Neural progenitor cell (in vitro differentiated cells): Measurements from ENCODE around the gene NDUFV1. TPM values are rescaled to one million over a fixed set of nuclear protein-coding genes. Genes with fewer than 3 reads are reported as not detected.

Experiments
- DNase-seq: peaks from one replicate; pipeline ENCODE4 v3.0.0-alpha.2; 2016; ENCODE audit warnings: low spot score
- H2AFZ ChIP-seq: fragments of 200-600 bp; sonication (generic); replicated peaks from 2 replicates; pipeline ENCODE4 v1.6.1; 2016; ENCODE audit warnings: antibody characterized with exemption
- H3F3A ChIP-seq: fragments of 200-600 bp; sonication (generic); 2 replicates; pipeline ENCODE4 v1.6.1; 2016; ENCODE audit warnings: antibody characterized with exemption, low read depth
- H3K27ac ChIP-seq: fragments of 200-600 bp; sonication (generic); 2 replicates; pipeline ENCODE4 v1.5.1; 2016; ENCODE audit warnings: mild to moderate bottlenecking
- H3K27me3 ChIP-seq: fragments of 200-600 bp; sonication (generic); 2 replicates; pipeline ENCODE4 v1.6.1; 2016; ENCODE audit warnings: mild to moderate bottlenecking, moderate library complexity
- H3K36me3 ChIP-seq: fragments of 200-600 bp; sonication (generic); 2 replicates; pipeline ENCODE4 v1.5.1; 2016
- H3K4me1 ChIP-seq: fragments of 200-600 bp; sonication (generic); 2 replicates; pipeline ENCODE4 v1.6.1; 2016; ENCODE audit warnings: mixed run types
- H3K4me2 ChIP-seq: fragments of 200-600 bp; sonication (generic); 2 replicates; pipeline ENCODE4 v1.6.1; 2016
- H3K4me3 ChIP-seq: fragments of 200-600 bp; sonication (generic); 2 replicates; pipeline ENCODE4 v1.5.1; 2016
- H3K79me2 ChIP-seq: fragments of 200-600 bp; sonication (generic); 2 replicates; pipeline ENCODE4 v1.6.1; 2016; ENCODE audit warnings: low read depth
- H3K9ac ChIP-seq: fragments of 200-600 bp; sonication (generic); 2 replicates; pipeline ENCODE4 v1.6.1; 2016
- H3K9me3 ChIP-seq: fragments of 200-600 bp; sonication (generic); 2 replicates; pipeline ENCODE4 v1.5.1; 2016; ENCODE audit warnings: low read depth
- H4K20me1 ChIP-seq: fragments of 200-600 bp; sonication (generic); 2 replicates; pipeline ENCODE4 v1.6.1; 2016; ENCODE audit warnings: low read depth
- H3K27ac Mint-ChIP-seq: 3 replicates; pipeline ENCODE4 v1.8.0; 2021; ENCODE audit warnings: mixed read lengths
- H3K27me3 Mint-ChIP-seq: 2 replicates; pipeline ENCODE4 v1.8.0; 2022; ENCODE audit warnings: low read depth, mild to moderate bottlenecking, inconsistent platforms, moderate library complexity, mixed read lengths; ENCODE audit not compliant: insufficient read depth
- H3K36me3 Mint-ChIP-seq: 3 replicates; pipeline ENCODE4 v1.8.0; 2021; ENCODE audit warnings: mixed read lengths
- H3K4me1 Mint-ChIP-seq: 3 replicates; pipeline ENCODE4 v1.8.0; 2021; ENCODE audit warnings: mixed read lengths
- H3K4me3 Mint-ChIP-seq: 3 replicates; pipeline ENCODE4 v1.8.0; 2021; ENCODE audit warnings: mild to moderate bottlenecking, moderate library complexity, mixed read lengths
- H3K9me3 Mint-ChIP-seq: 3 replicates; pipeline ENCODE4 v1.8.0; 2020; ENCODE audit warnings: mixed read lengths
- CTCF ChIP-seq: fragments of 200-600 bp; sonication (generic); IDR thresholded peaks from 2 replicates; pipeline ENCODE4 v1.5.1; 2017; ENCODE audit warnings: antibody characterized with exemption, mild to moderate bottlenecking
- EZH2 ChIP-seq: fragments of 200-600 bp; sonication (generic); IDR thresholded peaks from 2 replicates; pipeline ENCODE4 v1.6.1; 2017; ENCODE audit warnings: antibody characterized with exemption, mild to moderate bottlenecking, moderate library complexity
- EZH2phosphoT487 ChIP-seq: fragments of 200-600 bp; sonication (generic); IDR thresholded peaks from 2 replicates; pipeline ENCODE4 v1.6.1; 2017; ENCODE audit warnings: antibody characterized with exemption
- total RNA-seq: library from RNA; depleted of rRNA; stranded (reverse); fragments of >200 nt; gene quantifications from 2 replicates; pipeline ENCODE4 v1.2.3, GENCODE V29; 2015; ENCODE audit warnings: low replicate concordance

Gene NDUFV1
- total RNA-seq, 1 donor from 2014 or later: 71.0 TPM

- Histone ChIP-seq H3K9me3 (no peaks in the 10 kb centered on the region), H4K20me1 (no peaks in the 10 kb centered on the region), H2AFZ (no peak overlapping the region), H3K4me2 (peak overlapping the region; percentile 73), H3K9ac (peak overlapping the region; percentile 36), H3K79me2 (no peaks in the 10 kb centered on the region), H3K36me3 (no peaks in the 10 kb centered on the region), H3K27me3 (no peaks in the 10 kb centered on the region), H3K27ac (no peak overlapping the region), H3K4me3 (peak overlapping the region; percentile 69), H3F3A (peaks cover 48% of the 10 kb centered on the region), H3K4me1 (peaks cover 8% of the 10 kb centered on the region)
- Mint-ChIP-seq H3K4me3 (peak overlapping the region; percentile 84), H3K27me3 (peaks cover 4% of the 10 kb centered on the region), H3K36me3 (peaks cover 12% of the 10 kb centered on the region), H3K27ac (peak overlapping the region; percentile 91), H3K4me1 (peaks cover 16% of the 10 kb centered on the region), H3K9me3 (peaks cover 2% of the 10 kb centered on the region)
- no peak for TF ChIP-seq EZH2phosphoT487
- no peak for TF ChIP-seq CTCF
- no peak for TF ChIP-seq EZH2
- DNase-seq: no peak
Observed at GRCh38 chr11:67630943-67631331, 24.2 kb downstream of the NDUFV1 start.

GRCh38 chr11:67631411-67631810, 24.7 kb downstream of the NDUFV1 start:
- no peaks in the 10 kb centered on the region for H3K9me3 Mint-ChIP-seq
- no peaks in the 10 kb centered on the region for H3K79me2 ChIP-seq
- no peak overlapping the region for H3K27ac Mint-ChIP-seq
- no peak for DNase-seq
- H3K4me1 ChIP-seq: peaks cover 8% of the 10 kb centered on the region
- H4K20me1 ChIP-seq: no peaks in the 10 kb centered on the region
- H3K4me3 ChIP-seq: peak overlapping the region; percentile 69
- H3K36me3 ChIP-seq: no peaks in the 10 kb centered on the region
- peaks cover 16% of the 10 kb centered on the region for H3K4me1 Mint-ChIP-seq
- no peaks in the 10 kb centered on the region for H3K27me3 ChIP-seq
- H3K4me2 ChIP-seq: peak overlapping the region; percentile 73
- no peaks in the 10 kb centered on the region for H3K9me3 ChIP-seq
- peaks cover 2% of the 10 kb centered on the region for H3K27me3 Mint-ChIP-seq
- H3K9ac ChIP-seq: no peak overlapping the region
- no peak overlapping the region for H3K27ac ChIP-seq
- TF ChIP-seq EZH2phosphoT487: no peak
- no peak for TF ChIP-seq EZH2
- H3F3A ChIP-seq: peaks cover 44% of the 10 kb centered on the region
- H3K4me3 Mint-ChIP-seq: peak overlapping the region; percentile 84
- H3K36me3 Mint-ChIP-seq: peaks cover 9% of the 10 kb centered on the region
- H2AFZ ChIP-seq: no peak overlapping the region

- peaks cover 5% of the 10 kb centered on the region for H3K36me3 Mint-ChIP-seq
- DNase-seq: no peak
- H3K4me1 Mint-ChIP-seq: peaks cover 14% of the 10 kb centered on the region
- H3K27me3 Mint-ChIP-seq: peaks cover 2% of the 10 kb centered on the region
- Histone ChIP-seq H3K4me3 (no peak overlapping the region), H4K20me1 (no peaks in the 10 kb centered on the region), H3K9ac (no peak overlapping the region), H3K9me3 (no peaks in the 10 kb centered on the region), H2AFZ (no peak overlapping the region), H3K4me1 (peaks cover 8% of the 10 kb centered on the region), H3K36me3 (no peaks in the 10 kb centered on the region), H3K4me2 (no peak overlapping the region), H3K27me3 (no peaks in the 10 kb centered on the region), H3K27ac (no peak overlapping the region), H3F3A (peaks cover 40% of the 10 kb centered on the region), H3K79me2 (no peaks in the 10 kb centered on the region)
- peak overlapping the region; percentile 64 for H3K27ac Mint-ChIP-seq
- H3K4me3 Mint-ChIP-seq: peak overlapping the region; percentile 44
- TF ChIP-seq CTCF: no peak
- TF ChIP-seq EZH2phosphoT487: no peak
- no peak for TF ChIP-seq EZH2
- H3K9me3 Mint-ChIP-seq: no peaks in the 10 kb centered on the region
Observed at GRCh38 chr11:67631853-67632174, 25.1 kb downstream of the NDUFV1 start.

GRCh38 chr11:67632175-67632981, 25.6 kb downstream of the NDUFV1 start:
- TF ChIP-seq EZH2 (no peak), CTCF (no peak), EZH2phosphoT487 (no peak)
- Histone ChIP-seq H3K4me1 (peaks cover 8% of the 10 kb centered on the region), H3F3A (peaks cover 35% of the 10 kb centered on the region), H3K36me3 (no peaks in the 10 kb centered on the region), H4K20me1 (no peaks in the 10 kb centered on the region), H3K4me3 (no peak overlapping the region), H2AFZ (no peak overlapping the region), H3K27ac (no peak overlapping the region), H3K27me3 (no peaks in the 10 kb centered on the region), H3K79me2 (no peaks in the 10 kb centered on the region), H3K9me3 (no peaks in the 10 kb centered on the region), H3K4me2 (no peak overlapping the region), H3K9ac (no peak overlapping the region)
- Mint-ChIP-seq H3K4me1 (peaks cover 14% of the 10 kb centered on the region), H3K27me3 (peaks cover 5% of the 10 kb centered on the region), H3K9me3 (no peaks in the 10 kb centered on the region), H3K27ac (peak overlapping the region; percentile 64), H3K36me3 (peaks cover under 1% of the 10 kb centered on the region), H3K4me3 (peak overlapping the region; percentile 44)
- DNase-seq: no peak
